Neural cell (in vitro differentiated cells): ENCODE data around the gene FBRSL1. TPM values are rescaled to one million over a fixed set of nuclear protein-coding genes. Genes with fewer than 3 reads are reported as not detected.

Experiments used
- H2AFZ ChIP-seq: fragments of 200-600, 300-800 bp; sonication (generic), shearing (Covaris generic); 2 replicates; pipeline ENCODE4 v1.6.0; 2014; ENCODE audit warnings: low read depth, mild to moderate bottlenecking, antibody characterized with exemption, low read length, moderate library complexity
- H3F3A ChIP-seq: fragments of 200-600 bp; shearing (Covaris generic); 2 replicates; pipeline ENCODE4 v1.6.1; 2016; ENCODE audit warnings: mild to moderate bottlenecking, moderate library complexity, mixed read lengths, antibody characterized with exemption, low read length; ENCODE audit not compliant: insufficient read depth, poor library complexity, severe bottlenecking
- H3K27ac ChIP-seq: fragments of 200-600, 300-800 bp; sonication (generic), shearing (Covaris generic); 2 replicates; pipeline ENCODE4 v1.5.1; 2014; ENCODE audit warnings: mild to moderate bottlenecking, low read length, moderate library complexity
- H3K27me3 ChIP-seq: fragments of 300-800, 200-600 bp; sonication (generic), shearing (Covaris generic); 2 replicates; pipeline ENCODE4 v1.6.0; 2014; ENCODE audit warnings: mild to moderate bottlenecking, low read depth, low read length, moderate library complexity; ENCODE audit not compliant: insufficient read depth
- H3K36me3 ChIP-seq: fragments of 300-800, 200-600 bp; sonication (generic), shearing (Covaris generic); 2 replicates; pipeline ENCODE4 v1.5.1; 2014; ENCODE audit warnings: mild to moderate bottlenecking, antibody characterized with exemption, low read length, moderate library complexity; ENCODE audit not compliant: insufficient read depth
- H3K4me2 ChIP-seq: fragments of 300-800, 200-600 bp; sonication (generic), shearing (Covaris generic); 2 replicates; pipeline ENCODE4 v1.6.0; 2014; ENCODE audit warnings: mild to moderate bottlenecking, low read length
- H3K4me3 ChIP-seq: fragments of 300-800, 200-600 bp; sonication (generic), shearing (Covaris generic); 2 replicates; pipeline ENCODE4 v1.5.1; 2014; ENCODE audit warnings: mild to moderate bottlenecking, low read length, moderate library complexity
- H3K79me2 ChIP-seq: fragments of 200-600 bp; shearing (Covaris generic); replicated peaks from 2 replicates; pipeline ENCODE4 v1.6.0; 2014; ENCODE audit warnings: mild to moderate bottlenecking, low read length, moderate library complexity; ENCODE audit not compliant: insufficient read depth
- H3K9ac ChIP-seq: fragments of 300-800, 200-600 bp; sonication (generic), shearing (Covaris generic); 2 replicates; pipeline ENCODE4 v1.6.1; 2016; ENCODE audit warnings: mild to moderate bottlenecking, low read length, mixed read lengths
- H3K9me2 ChIP-seq: fragments of 200-600 bp; shearing (Covaris generic); 2 replicates; pipeline ENCODE4 v1.6.1; 2016; ENCODE audit warnings: mild to moderate bottlenecking, low read length, mixed read lengths; ENCODE audit not compliant: insufficient read depth
- H3K9me3 ChIP-seq: fragments of 200-600, 300-800 bp; sonication (generic), shearing (Covaris generic); 2 replicates; pipeline ENCODE4 v1.6.1; 2016; ENCODE audit warnings: mild to moderate bottlenecking, mixed run types, low read length, moderate library complexity, mixed read lengths
- H4K20me1 ChIP-seq: fragments of 200-600 bp; shearing (Covaris generic); 2 replicates; pipeline ENCODE4 v1.6.1; 2016; ENCODE audit warnings: mild to moderate bottlenecking, mixed run types; ENCODE audit not compliant: insufficient read depth
- CTCF ChIP-seq: fragments of 450-650 bp; IDR thresholded peaks from 2 replicates; pipeline ENCODE4 v1.5.1; 2014; ENCODE audit warnings: antibody characterized with exemption, mild to moderate bottlenecking, moderate library complexity; ENCODE audit not compliant: poor library complexity, severe bottlenecking
- EP300 ChIP-seq: fragments of 450-650 bp; conservative IDR thresholded peaks from 2 replicates; pipeline ENCODE4 v1.6.1; 2014; ENCODE audit warnings: antibody characterized with exemption, mild to moderate bottlenecking, moderate library complexity; ENCODE audit not compliant: poor library complexity, severe bottlenecking
- EZH2 ChIP-seq: fragments of 200-600, 300-800 bp; shearing (Covaris generic), sonication (generic); IDR thresholded peaks from 2 replicates; pipeline ENCODE4 v1.6.1; 2014; ENCODE audit warnings: antibody characterized with exemption, low read length, borderline replicate concordance, mild to moderate bottlenecking; ENCODE audit not compliant: insufficient read depth, poor library complexity, severe bottlenecking
- MXI1 ChIP-seq: fragments of 450-650 bp; conservative IDR thresholded peaks from 2 replicates; pipeline ENCODE4 v1.6.1; 2014; ENCODE audit warnings: antibody characterized with exemption, mild to moderate bottlenecking; ENCODE audit not compliant: poor library complexity, severe bottlenecking
- POLR2AphosphoS5 ChIP-seq: IDR thresholded peaks from 2 replicates; pipeline ENCODE4 v1.6.1; 2012
- RAD21 ChIP-seq: fragments of 450-650 bp; conservative IDR thresholded peaks from 2 replicates; pipeline ENCODE4 v1.6.1; 2014; ENCODE audit warnings: antibody characterized with exemption, mild to moderate bottlenecking, moderate library complexity
- REST ChIP-seq: IDR thresholded peaks from 2 replicates; pipeline ENCODE4 v1.6.1; 2012; ENCODE audit warnings: borderline replicate concordance
- SMC3 ChIP-seq: fragments of 450-650 bp; conservative IDR thresholded peaks from 2 replicates; pipeline ENCODE4 v1.6.1; 2014; ENCODE audit warnings: antibody characterized with exemption, mild to moderate bottlenecking, moderate library complexity; ENCODE audit not compliant: poor library complexity
- TAF1 ChIP-seq: IDR thresholded peaks from 2 replicates; pipeline ENCODE4 v1.6.1; 2012; ENCODE audit warnings: low read depth
- polyA plus RNA-seq: library from polyadenylated mRNA; depleted of rRNA; stranded (reverse); fragments of >200 nt; gene quantifications from 2 replicates; pipeline ENCODE4 v1.2.3, GENCODE V29; 2014

FBRSL1 gene
- polyA plus RNA-seq, 1 donor from 2014 or later, result 11.9 TPM

GRCh38 chr12:132484891-132485441, 5.0 kb upstream of the FBRSL1 start:
- Histone ChIP-seq H3K36me3 (no peaks in the 10 kb centered on the region), H3K79me2 (no peaks in the 10 kb centered on the region), H3K4me2 (no peak overlapping the region), H3K9me2 (no peaks in the 10 kb centered on the region), H2AFZ (no peak overlapping the region), H4K20me1 (no peaks in the 10 kb centered on the region), H3K27ac (no peak overlapping the region), H3K27me3 (no peaks in the 10 kb centered on the region), H3K4me3 (no peak overlapping the region), H3F3A (no peaks in the 10 kb centered on the region), H3K9ac (no peak overlapping the region), H3K9me3 (no peaks in the 10 kb centered on the region)
- TF ChIP-seq POLR2AphosphoS5 (no peak), EZH2 (no peak), MXI1 (no peak), TAF1 (no peak), RAD21 (no peak), CTCF (no peak), REST (no peak), EP300 (no peak), SMC3 (no peak)

DNA sequence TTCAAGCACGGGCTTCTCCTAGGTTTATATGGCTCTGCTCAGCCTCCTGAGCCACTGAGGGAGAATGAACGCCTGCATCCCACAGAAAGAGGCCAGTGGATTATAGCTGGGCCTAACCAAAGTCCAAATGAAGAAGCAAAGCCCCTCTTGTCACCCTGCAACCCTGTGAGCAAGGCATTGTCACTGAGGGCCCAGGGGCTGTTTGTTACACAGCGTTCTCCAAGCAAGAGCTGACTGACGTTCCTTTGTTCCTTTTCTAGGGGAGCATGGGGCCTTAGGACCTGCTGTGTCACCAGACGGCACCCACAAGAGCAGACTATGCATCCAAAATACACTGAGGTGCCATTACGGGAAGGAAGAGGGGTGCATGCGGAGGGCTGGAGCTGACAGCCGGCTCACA, 4.3 kb upstream of the FBRSL1 start:
- H3K27me3 ChIP-seq, result no peaks in the 10 kb centered on the region

More for the DNA sequence above, 4.3 kb upstream of the FBRSL1 start:
- Histone ChIP-seq H3K9ac (no peak overlapping the region), H2AFZ (no peak overlapping the region), H3K4me2 (no peak overlapping the region), H4K20me1 (no peaks in the 10 kb centered on the region), H3K9me2 (no peaks in the 10 kb centered on the region), H3K27ac (no peak overlapping the region), H3K4me3 (no peak overlapping the region), H3K79me2 (no peaks in the 10 kb centered on the region), H3F3A (no peaks in the 10 kb centered on the region), H3K36me3 (no peaks in the 10 kb centered on the region), H3K9me3 (no peaks in the 10 kb centered on the region)
- TF ChIP-seq TAF1 (no peak), POLR2AphosphoS5 (no peak), EP300 (no peak), REST (no peak), MXI1 (no peak), SMC3 (no peak), CTCF (no peak), RAD21 (no peak), EZH2 (no peak)
